ENCODE results near the gene NPRL2. TPM values are rescaled to one million over a fixed set of nuclear protein-coding genes. Genes with fewer than 3 reads are reported as not detected.

The NPRL2 gene
- total RNA-seq, 1 experiment from 2014 or later, result 35.4 TPM

DNA sequence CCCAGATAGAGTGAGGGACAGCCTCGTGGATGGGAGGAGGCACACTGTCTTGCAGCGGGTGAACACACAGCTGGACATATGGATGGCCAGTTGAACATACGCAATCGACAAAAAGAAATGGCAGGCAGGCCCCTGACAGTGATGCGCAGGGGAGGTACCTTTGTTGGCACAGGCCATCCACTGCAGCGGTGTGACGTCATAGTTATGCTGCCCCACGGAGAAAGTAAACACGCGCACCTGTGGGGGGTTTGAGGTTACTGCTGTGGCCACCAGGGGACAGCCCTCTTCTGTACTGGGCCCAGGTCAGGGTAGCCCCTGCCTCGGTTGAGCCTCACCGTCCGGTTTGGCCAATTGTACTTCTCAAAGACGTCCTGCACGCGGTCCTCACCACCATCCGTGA lies 28.2 kb upstream of the NPRL2 start:
- H3K27me3 ChIP-seq (ENCODE audit: insufficient read depth, low read length), result no peaks in the 10 kb centered on the region
- no peak for DNase-seq (ENCODE audit: low read depth, low spot score)
- ChIA-PET CTCF (no interaction called here), RAD21 (ENCODE audit: low non-redundant PET in 1 of 2, low total read pairs in 2 of 2, uncharacterized antibody in 2 of 2, unreplicated experiment in 2 of 2) (no interaction called here), POLR2A (interaction anchor here (0.6 kb wide), 1 partner anchor 11 kb away, joined by 3 read pairs; no protein-coding TSS in a partner anchor)
- no peak overlapping the region for H3K4me2 ChIP-seq (ENCODE audit: low read length)
- no peak for TF ChIP-seq EGR1 (IDR thresholded peaks at IDR 0.05; ENCODE audit: low read depth)
- no peak overlapping the region for H3K27ac ChIP-seq (ENCODE audit: low read depth, low read length)
- BruUV-seq (replicated peaks), result no TSS peak
- no peak overlapping the region for H2AFZ ChIP-seq (ENCODE audit: low read depth, low read length, poor library complexity, severe bottlenecking)
- no peaks in the 10 kb centered on the region for H3K36me3 ChIP-seq (ENCODE audit: control insufficient read depth in 1 of 2, insufficient read depth in 2 of 2, low read length in 2 of 2)
- H3K9me2 ChIP-seq (ENCODE audit: insufficient read depth), result no peaks in the 10 kb centered on the region
- no peaks in the 10 kb centered on the region for H4K20me1 ChIP-seq (ENCODE audit: insufficient read depth)
- no peak overlapping the region for H3K9ac ChIP-seq (ENCODE audit: low read length)
- H3K79me2 ChIP-seq (ENCODE audit: insufficient read depth, low read length), result no peaks in the 10 kb centered on the region
- no peak overlapping the region for H3K4me3 ChIP-seq (replicated peaks in 1 of 2; ENCODE audit: low read depth in 1 of 2, low read length in 2 of 2)
- no peak for ATAC-seq
- no peaks in the 10 kb centered on the region for H3K9me3 ChIP-seq (ENCODE audit: control insufficient read depth in 1 of 2, insufficient read depth in 1 of 2, low read depth in 1 of 2, low read length in 2 of 2)
- intact Hi-C loops (cut with micrococcal nuclease), result no loop called here
- no peaks in the 10 kb centered on the region for H3K4me1 ChIP-seq (ENCODE audit: control insufficient read depth in 1 of 2, insufficient read depth in 2 of 2, low read length in 2 of 2)

DNA sequence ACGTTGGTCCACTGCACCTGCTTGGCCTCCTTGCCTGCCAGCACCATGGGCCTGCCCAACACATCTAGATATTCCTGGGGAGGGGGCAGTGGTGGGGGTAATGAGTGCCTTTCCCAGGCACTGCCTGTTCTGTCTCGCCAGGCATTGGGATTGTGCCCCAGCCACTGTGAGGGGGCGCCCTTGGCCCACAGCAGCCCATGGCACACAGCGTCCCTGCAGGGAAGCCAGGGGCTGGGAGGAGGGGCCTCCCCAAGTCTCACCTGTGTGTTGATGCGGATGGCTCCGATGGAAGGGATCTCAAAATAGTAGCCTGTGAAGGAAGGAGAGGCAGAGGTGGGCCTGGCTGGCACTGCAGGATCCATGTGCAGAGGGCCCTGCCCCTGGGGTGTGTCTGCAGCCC lies 27.4 kb upstream of the NPRL2 start:
- H3K27ac ChIP-seq (ENCODE audit: low read depth, low read length), result no peak overlapping the region
- intact Hi-C loops (cut with micrococcal nuclease), result no loop called here
- TF ChIP-seq, protein P1, sequence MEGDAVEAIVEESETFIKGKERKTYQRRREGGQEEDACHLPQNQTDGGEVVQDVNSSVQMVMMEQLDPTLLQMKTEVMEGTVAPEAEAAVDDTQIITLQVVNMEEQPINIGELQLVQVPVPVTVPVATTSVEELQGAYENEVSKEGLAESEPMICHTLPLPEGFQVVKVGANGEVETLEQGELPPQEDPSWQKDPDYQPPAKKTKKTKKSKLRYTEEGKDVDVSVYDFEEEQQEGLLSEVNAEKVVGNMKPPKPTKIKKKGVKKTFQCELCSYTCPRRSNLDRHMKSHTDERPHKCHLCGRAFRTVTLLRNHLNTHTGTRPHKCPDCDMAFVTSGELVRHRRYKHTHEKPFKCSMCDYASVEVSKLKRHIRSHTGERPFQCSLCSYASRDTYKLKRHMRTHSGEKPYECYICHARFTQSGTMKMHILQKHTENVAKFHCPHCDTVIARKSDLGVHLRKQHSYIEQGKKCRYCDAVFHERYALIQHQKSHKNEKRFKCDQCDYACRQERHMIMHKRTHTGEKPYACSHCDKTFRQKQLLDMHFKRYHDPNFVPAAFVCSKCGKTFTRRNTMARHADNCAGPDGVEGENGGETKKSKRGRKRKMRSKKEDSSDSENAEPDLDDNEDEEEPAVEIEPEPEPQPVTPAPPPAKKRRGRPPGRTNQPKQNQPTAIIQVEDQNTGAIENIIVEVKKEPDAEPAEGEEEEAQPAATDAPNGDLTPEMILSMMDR (IDR thresholded peaks at IDR 0.05 in 2 of 3, conservative IDR thresholded peaks at IDR 0.05 in 1 of 3; ENCODE audit: borderline replicate concordance in 1 of 3, insufficient read depth in 1 of 3, low read depth in 2 of 3, low read length in 2 of 3), result 0 out of 6 replicates have a peak, but pooled peaks of 1 of the 3 experiments have one; percentile 9
- TF ChIP-seq RAD21 (IDR thresholded peaks at IDR 0.05; ENCODE audit: low read depth) (peak; percentile 34; the same call in 1 of the 2 replicates), YY1 (IDR thresholded peaks at IDR 0.05; ENCODE audit: extremely low read depth, insufficient replicate concordance, low read depth, low read length) (no peak)
- TF ChIP-seq, protein P2, sequence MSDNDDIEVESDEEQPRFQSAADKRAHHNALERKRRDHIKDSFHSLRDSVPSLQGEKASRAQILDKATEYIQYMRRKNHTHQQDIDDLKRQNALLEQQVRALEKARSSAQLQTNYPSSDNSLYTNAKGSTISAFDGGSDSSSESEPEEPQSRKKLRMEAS (IDR thresholded peaks at IDR 0.05), result no peak
- H3K4me1 ChIP-seq (ENCODE audit: control insufficient read depth in 1 of 2, insufficient read depth in 2 of 2, low read length in 2 of 2), result no peaks in the 10 kb centered on the region
- no peaks in the 10 kb centered on the region for H4K20me1 ChIP-seq (ENCODE audit: insufficient read depth)
- no peaks in the 10 kb centered on the region for H3K79me2 ChIP-seq (ENCODE audit: insufficient read depth, low read length)
- no peaks in the 10 kb centered on the region for H3K36me3 ChIP-seq (ENCODE audit: control insufficient read depth in 1 of 2, insufficient read depth in 2 of 2, low read length in 2 of 2)
- H3K27me3 ChIP-seq (ENCODE audit: insufficient read depth, low read length), result no peaks in the 10 kb centered on the region
- ChIA-PET CTCF (no interaction called here), POLR2A (no interaction called here), RAD21 (ENCODE audit: low non-redundant PET in 1 of 2, low total read pairs in 2 of 2, uncharacterized antibody in 2 of 2, unreplicated experiment in 2 of 2) (no interaction called here)
- no peak overlapping the region for H2AFZ ChIP-seq (ENCODE audit: low read depth, low read length, poor library complexity, severe bottlenecking)
- no peak overlapping the region for H3K9ac ChIP-seq (ENCODE audit: low read length)
- H3K9me3 ChIP-seq (ENCODE audit: control insufficient read depth in 1 of 2, insufficient read depth in 1 of 2, low read depth in 1 of 2, low read length in 2 of 2), result no peaks in the 10 kb centered on the region
- no peak for DNase-seq (ENCODE audit: low read depth, low spot score)
- BruUV-seq (replicated peaks), result no TSS peak
- no peak overlapping the region for H3K4me2 ChIP-seq (ENCODE audit: low read length)
- no peaks in the 10 kb centered on the region for H3K9me2 ChIP-seq (ENCODE audit: insufficient read depth)
- no peak for ATAC-seq
- H3K4me3 ChIP-seq (replicated peaks in 1 of 2; ENCODE audit: low read depth in 1 of 2, low read length in 2 of 2), result no peak overlapping the region
